IMR-90 (cell line): Measurements from ENCODE around the gene CMIP. TPM values are rescaled to one million over a fixed set of nuclear protein-coding genes. Genes with fewer than 3 reads are reported as not detected.

ENCODE experiments used
- ATAC-seq: fragments of 200-7000 bp; cut with Tn5 transposase; 2 replicates; pipeline ENCODE4 v1.9.1; 2020; ENCODE audit warnings: low read depth, mild to moderate bottlenecking, moderate library complexity
- BruUV-seq: library from RNA; stranded (reverse); fragments of 400-500 nt; replicated peaks from 2 replicates; lab custom pipeline; 2021; lab: Mats Ljungman, UMichigan
- CTCF ChIA-PET: fragments of 300-600 bp; formaldehyde crosslinking; extraction: SDS; loops from one replicate; lab custom pipeline; 2021; ENCODE audit warnings: antibody characterized with exemption; lab: Yijun Ruan, JAX
- POLR2A ChIA-PET: fragments of 300-600 bp; sonication (Branson Sonifier 250); formaldehyde crosslinking; loops from one replicate; lab custom pipeline; 2022; ENCODE audit warnings: antibody characterized with exemption; ENCODE audit not compliant: unreplicated experiment; lab: Charles Lee
- DNase-seq: peaks from one replicate; pipeline ENCODE4 v3.0.0; 2013
- H2AFZ ChIP-seq: replicated peaks from 2 replicates; pipeline ENCODE3; 2013; ENCODE audit warnings: low read length, mild to moderate bottlenecking; ENCODE audit not compliant: poor library complexity
- H2AK5ac ChIP-seq: 2 replicates; pipeline ENCODE4 v1.6.1; 2013; ENCODE audit warnings: low read depth, low read length, inconsistent platforms
- H2AK9ac ChIP-seq: replicated peaks from 2 replicates; pipeline ENCODE3; 2013; ENCODE audit warnings: mild to moderate bottlenecking, low read depth, low read length, moderate library complexity; ENCODE audit not compliant: poor library complexity
- H2BK120ac ChIP-seq: 2 replicates; pipeline ENCODE4 v1.6.1; 2013; ENCODE audit warnings: low read depth, low read length, inconsistent platforms
- H2BK15ac ChIP-seq: 3 replicates; pipeline ENCODE4 v1.6.1; 2013; ENCODE audit warnings: low read depth, low read length, inconsistent platforms
- H2BK20ac ChIP-seq: 2 replicates; pipeline ENCODE4 v1.6.1; 2013; ENCODE audit warnings: low read depth, mild to moderate bottlenecking, inconsistent platforms, low read length, moderate library complexity
- H2BK5ac ChIP-seq: 2 replicates; pipeline ENCODE4 v1.6.1; 2013; ENCODE audit warnings: mild to moderate bottlenecking, low read depth, low read length, inconsistent platforms; ENCODE audit not compliant: poor library complexity, severe bottlenecking
- H3K14ac ChIP-seq: replicated peaks from 2 replicates; pipeline ENCODE4 v1.6.1; 2013; ENCODE audit warnings: low read depth, low read length, inconsistent platforms
- H3K18ac ChIP-seq: 2 replicates; pipeline ENCODE4 v1.6.1; 2013; ENCODE audit warnings: low read depth, low read length, control low read depth
- H3K23ac ChIP-seq: 2 replicates; pipeline ENCODE4 v1.6.1; 2013; ENCODE audit warnings: low read depth, low read length, inconsistent platforms
- H3K27ac ChIP-seq: 2 replicates; pipeline ENCODE4 v1.5.1; 2013; ENCODE audit warnings: mild to moderate bottlenecking, control low read depth, low read length; ENCODE audit not compliant: insufficient read depth
- H3K27me3 ChIP-seq: 2 replicates; pipeline ENCODE4 v1.6.1; 2013; ENCODE audit warnings: low read length; ENCODE audit not compliant: control insufficient read depth, insufficient read depth
- H3K36me3 ChIP-seq: 2 replicates; pipeline ENCODE4 v1.6.1; 2013; ENCODE audit warnings: low read length, mixed read lengths; ENCODE audit not compliant: control insufficient read depth, insufficient read depth
- H3K4ac ChIP-seq: 2 replicates; pipeline ENCODE4 v1.6.1; 2013; ENCODE audit warnings: low read depth, low read length, inconsistent platforms
- H3K4me1 ChIP-seq: 2 replicates; pipeline ENCODE4 v1.6.1; 2013; ENCODE audit warnings: low read length, mixed read lengths; ENCODE audit not compliant: control insufficient read depth, insufficient read depth
- H3K4me2 ChIP-seq: 2 replicates; pipeline ENCODE4 v1.6.1; 2013; ENCODE audit warnings: low read depth, mild to moderate bottlenecking, control low read depth, low read length, moderate library complexity
- H3K4me3 ChIP-seq: 2 replicates; pipeline ENCODE4 v1.5.1; 2013; ENCODE audit warnings: low read depth, mild to moderate bottlenecking, control low read depth, low read length, moderate library complexity; ENCODE audit not compliant: insufficient read depth
- H3K56ac ChIP-seq: 2 replicates; pipeline ENCODE4 v1.6.1; 2013; ENCODE audit warnings: low read length, inconsistent platforms; ENCODE audit not compliant: insufficient read depth; ENCODE audit errors: extremely low read depth
- H3K79me1 ChIP-seq, 2 experiments: 2 replicates each; pipeline ENCODE4 v1.6.1; 2013; ENCODE audit warnings: low read length in 2 of 2, inconsistent platforms in 1 of 2, low read depth in 1 of 2
- H3K9ac ChIP-seq: 2 replicates; pipeline ENCODE4 v1.6.1; 2013; ENCODE audit warnings: low read depth, low read length, control low read depth
- H3K9me1 ChIP-seq: 2 replicates; pipeline ENCODE4 v1.6.1; 2013; ENCODE audit warnings: low read length, inconsistent platforms; ENCODE audit not compliant: insufficient read depth
- H3K9me3 ChIP-seq: 2 replicates; pipeline ENCODE4 v1.6.1; 2013; ENCODE audit warnings: low read length; ENCODE audit not compliant: control insufficient read depth, insufficient read depth
- H4K20me1 ChIP-seq: 2 replicates; pipeline ENCODE4 v1.6.1; 2013; ENCODE audit warnings: low read length, inconsistent platforms; ENCODE audit not compliant: insufficient read depth
- H4K5ac ChIP-seq: 2 replicates; pipeline ENCODE4 v1.6.1; 2013; ENCODE audit warnings: mild to moderate bottlenecking, low read depth, low read length, control low read depth
- H4K8ac ChIP-seq, 2 experiments: 2 replicates each; pipeline ENCODE4 v1.6.1; 2013; ENCODE audit warnings: low read depth in 2 of 2, low read length in 2 of 2, control low read depth in 1 of 2, inconsistent platforms in 1 of 2
- H4K91ac ChIP-seq: 2 replicates; pipeline ENCODE4 v1.6.1; 2013; ENCODE audit warnings: low read depth, low read length, inconsistent platforms; ENCODE audit not compliant: insufficient read depth
- BHLHE40 ChIP-seq: fragments of 150-350 bp; IDR thresholded peaks from 2 replicates; pipeline ENCODE4 v1.6.1; 2016; ENCODE audit warnings: mild to moderate bottlenecking, low read depth, low read length
- CTCF ChIP-seq: conservative IDR thresholded peaks from 2 replicates; pipeline ENCODE4 v1.5.1; 2012; ENCODE audit warnings: mild to moderate bottlenecking, low read depth, low read length, improper control_type of control experiment
- FOS ChIP-seq: fragments of 150-350 bp; IDR thresholded peaks from 2 replicates; pipeline ENCODE4 v1.6.1; 2016; ENCODE audit warnings: low read depth, low read length
- WGBS, 2 experiments: methylation state at CpG; one replicate each; pipeline versions ENCODE4 v1.1.5 to v1.1.7; 2013; ENCODE audit warnings: missing lambda C conversion rate in 2 of 2; ENCODE audit not compliant: insufficient read length in 1 of 2; ENCODE audit errors: extremely low coverage in 2 of 2; 5-methylcytosine and 5-hydroxymethylcytosine counted together
- dilution Hi-C: fragments of 300-500 bp; cut with HindIII; formaldehyde crosslinking; loops from one replicate; pipeline ENCODE4 v1.14.3; 2018; ENCODE audit warnings: low sequenced_read_pairs; ENCODE audit not compliant: unreplicated experiment
- in situ Hi-C: fragments of 300-500 bp; cut with MboI; formaldehyde crosslinking; loops from 3 replicates; pipeline ENCODE4 v1.14.3; 2019; ENCODE audit warnings: low sequenced_read_pairs, inconsistent platforms, mixed read lengths
- intact Hi-C: fragments of 100-400 bp; cut with micrococcal nuclease; formaldehyde crosslinking; loops from 2 replicates; pipeline ENCODE4 v1.10.0; 2022
- polyA plus RNA-seq, 3 experiments: library from polyadenylated mRNA; depleted of rRNA; stranded (reverse); fragments of >200 nt; gene quantifications; 2 replicates each; pipeline ENCODE4 v1.2.3, GENCODE V29; 2012; ENCODE audit warnings: low replicate concordance in 1 of 3
- total RNA-seq: library from RNA; depleted of rRNA; stranded (reverse); fragments of >200 nt; gene quantifications from 2 replicates; pipeline ENCODE4 v1.2.3, GENCODE V29; 2012

Gene CMIP
- total and polyA plus RNA-seq, 2 of the 4 experiments (the other 2 are of a cell fraction), result 3.2 to 11.6 TPM

GRCh38 chr16:81626181-81626674, 181.6 kb downstream of the CMIP start:
- H3K4ac ChIP-seq, result no peak overlapping the region
- no peak overlapping the region for H2AFZ ChIP-seq
- H3K14ac ChIP-seq, result 0 out of 2 replicates have a peak overlapping the region, but pooled peaks have one; percentile 60
- no TSS peak for BruUV-seq
- peaks cover 7 to 26% of the 10 kb centered on the region in 2 experiments for H3K79me1 ChIP-seq
- peaks cover 14% of the 10 kb centered on the region; the same call in 1 of the 2 replicates for H3K9me1 ChIP-seq
- peak overlapping the region; percentile 0 for H2AK9ac ChIP-seq
- TF ChIP-seq CTCF, result no peak
- no peak; the same call in 1 of the 2 replicates for TF ChIP-seq BHLHE40
- peak; percentile 11; the same call in 1 of the 2 replicates for TF ChIP-seq FOS
- peak overlapping the region in 1 of 2 experiments; percentile 20; a peak in 3 of 4 replicates for H4K8ac ChIP-seq
- H3K27me3 ChIP-seq, result no peaks in the 10 kb centered on the region
- no peak overlapping the region for H4K5ac ChIP-seq
- 69 to 100% methylated on average over 3 to 6 of the region's 6 CpGs for WGBS, 2 experiments
- 0 out of 3 replicates have a peak overlapping the region, but pooled peaks have one; percentile 9 for H2BK15ac ChIP-seq
- intact Hi-C loops (no loop called here), in situ Hi-C loops (no loop called here), dilution Hi-C loops (no loop called here)
- H2BK5ac ChIP-seq, result peak overlapping the region; percentile 81
- H3K27ac ChIP-seq, result no peak overlapping the region
- H3K36me3 ChIP-seq, result peaks cover 5% of the 10 kb centered on the region
- peak; percentile 61 for DNase-seq
- peak overlapping the region; percentile 46 for H2AK5ac ChIP-seq
- H2BK120ac ChIP-seq, result no peak overlapping the region
- no peak overlapping the region for H3K4me2 ChIP-seq
- CTCF ChIA-PET, result no interaction called here
- ATAC-seq, result peak; percentile 8; the same call in 1 of the 2 replicates
- H4K91ac ChIP-seq, result no peak overlapping the region
- peak overlapping the region; percentile 26; the same call in 1 of the 2 replicates for H3K18ac ChIP-seq
- peaks cover 50% of the 10 kb centered on the region; the same call in 1 of the 2 replicates for H4K20me1 ChIP-seq
- H3K23ac ChIP-seq, result no peak overlapping the region
- POLR2A ChIA-PET, result no interaction called here
- H2BK20ac ChIP-seq, result no peak overlapping the region
- H3K56ac ChIP-seq, result no peak overlapping the region
- peaks cover 6% of the 10 kb centered on the region for H3K4me1 ChIP-seq
- H3K9me3 ChIP-seq, result no peaks in the 10 kb centered on the region
- no peak overlapping the region for H3K9ac ChIP-seq
- H3K4me3 ChIP-seq, result no peak overlapping the region
